ENCODE measurements around the gene MBD3. TPM values are rescaled to one million over a fixed set of nuclear protein-coding genes. Genes with fewer than 3 reads are reported as not detected.

Gene MBD3
- total RNA-seq, 1 donor from 2014 or later, result 71.9 TPM

DNA sequence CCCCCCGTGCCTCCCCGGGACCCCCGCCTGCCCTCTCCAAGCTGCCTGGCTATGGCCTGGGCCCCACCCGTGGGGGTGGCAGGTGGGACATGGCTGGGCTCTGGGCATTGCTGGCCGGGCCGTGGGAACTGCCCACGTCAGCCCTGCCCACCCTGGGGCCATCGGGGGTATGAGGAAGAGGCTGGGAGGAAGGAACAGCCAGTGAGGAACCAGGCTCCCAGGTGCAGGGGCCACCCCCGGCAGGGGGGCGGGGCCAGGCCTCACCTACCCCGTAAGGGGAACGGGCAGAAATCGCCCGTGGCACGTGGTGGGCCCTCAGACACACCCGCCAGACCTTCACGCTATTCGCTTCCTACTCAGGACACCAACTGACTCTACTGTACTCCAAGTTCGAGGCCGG, 37.3 kb upstream of the MBD3 start:
- no peak for TF ChIP-seq EZH2 (IDR thresholded peaks at IDR 0.05; ENCODE audit: insufficient read depth, low read length)
- TF ChIP-seq, protein P1, sequence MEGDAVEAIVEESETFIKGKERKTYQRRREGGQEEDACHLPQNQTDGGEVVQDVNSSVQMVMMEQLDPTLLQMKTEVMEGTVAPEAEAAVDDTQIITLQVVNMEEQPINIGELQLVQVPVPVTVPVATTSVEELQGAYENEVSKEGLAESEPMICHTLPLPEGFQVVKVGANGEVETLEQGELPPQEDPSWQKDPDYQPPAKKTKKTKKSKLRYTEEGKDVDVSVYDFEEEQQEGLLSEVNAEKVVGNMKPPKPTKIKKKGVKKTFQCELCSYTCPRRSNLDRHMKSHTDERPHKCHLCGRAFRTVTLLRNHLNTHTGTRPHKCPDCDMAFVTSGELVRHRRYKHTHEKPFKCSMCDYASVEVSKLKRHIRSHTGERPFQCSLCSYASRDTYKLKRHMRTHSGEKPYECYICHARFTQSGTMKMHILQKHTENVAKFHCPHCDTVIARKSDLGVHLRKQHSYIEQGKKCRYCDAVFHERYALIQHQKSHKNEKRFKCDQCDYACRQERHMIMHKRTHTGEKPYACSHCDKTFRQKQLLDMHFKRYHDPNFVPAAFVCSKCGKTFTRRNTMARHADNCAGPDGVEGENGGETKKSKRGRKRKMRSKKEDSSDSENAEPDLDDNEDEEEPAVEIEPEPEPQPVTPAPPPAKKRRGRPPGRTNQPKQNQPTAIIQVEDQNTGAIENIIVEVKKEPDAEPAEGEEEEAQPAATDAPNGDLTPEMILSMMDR (IDR thresholded peaks at IDR 0.05; ENCODE audit: insufficient read depth, low read depth, low read length), result no peak
- H3K4me1 ChIP-seq (ENCODE audit: insufficient read depth, low read length), result no peaks in the 10 kb centered on the region
- Mint-ChIP-seq H3K4me3 (ENCODE audit: unreplicated experiment) (no peak overlapping the region), H3K9me3 (ENCODE audit: unreplicated experiment) (no peaks in the 10 kb centered on the region), H3K4me1 (ENCODE audit: low read depth, unreplicated experiment) (no peaks in the 10 kb centered on the region), H3K27ac (ENCODE audit: unreplicated experiment) (no peak overlapping the region), H3K27me3 (ENCODE audit: low read depth, unreplicated experiment) (no peaks in the 10 kb centered on the region), H3K36me3 (ENCODE audit: low read depth, unreplicated experiment) (peaks cover 4% of the 10 kb centered on the region)
- H3K4me2 ChIP-seq (ENCODE audit: low read length), result no peak overlapping the region
- no peak overlapping the region for H2AFZ ChIP-seq (ENCODE audit: low read depth, low read length)
- H4K20me1 ChIP-seq (ENCODE audit: insufficient read depth, low read length), result peaks cover 62% of the 10 kb centered on the region
- no peak overlapping the region for H3K4me3 ChIP-seq (ENCODE audit: insufficient read depth, low read depth, low read length)
- no peaks in the 10 kb centered on the region for H3K36me3 ChIP-seq (ENCODE audit: insufficient read depth, low read length)
- FAIRE-seq (no peak), DNase-seq (ENCODE audit: low read depth) (no peak)
- H3K9me3 ChIP-seq (ENCODE audit: insufficient read depth, low read depth, low read length), result peaks cover 2% of the 10 kb centered on the region
- H3K9ac ChIP-seq (ENCODE audit: low read length), result no peak overlapping the region
- H3K79me2 ChIP-seq (ENCODE audit: insufficient read depth, low read length), result peaks cover 28% of the 10 kb centered on the region
- no peaks in the 10 kb centered on the region for H3K27me3 ChIP-seq (ENCODE audit: insufficient read depth, low read length)
- no peak overlapping the region for H3K27ac ChIP-seq (ENCODE audit: low read depth, low read length)

GRCh38 chr19:1629256-1629808, 36.7 kb upstream of the MBD3 start:
- Histone ChIP-seq H2AFZ (ENCODE audit: low read depth, low read length) (no peak overlapping the region), H3K4me3 (ENCODE audit: insufficient read depth, low read depth, low read length) (no peak overlapping the region), H3K36me3 (ENCODE audit: insufficient read depth, low read length) (no peaks in the 10 kb centered on the region), H3K9ac (ENCODE audit: low read length) (no peak overlapping the region), H4K20me1 (ENCODE audit: insufficient read depth, low read length) (peaks cover 60% of the 10 kb centered on the region), H3K9me3 (ENCODE audit: insufficient read depth, low read depth, low read length) (no peaks in the 10 kb centered on the region), H3K27me3 (ENCODE audit: insufficient read depth, low read length) (no peaks in the 10 kb centered on the region), H3K27ac (ENCODE audit: low read depth, low read length) (no peak overlapping the region), H3K79me2 (ENCODE audit: insufficient read depth, low read length) (peaks cover 21% of the 10 kb centered on the region), H3K4me1 (ENCODE audit: insufficient read depth, low read length) (no peaks in the 10 kb centered on the region), H3K4me2 (ENCODE audit: low read length) (no peak overlapping the region)
- Mint-ChIP-seq H3K9me3 (ENCODE audit: unreplicated experiment) (no peaks in the 10 kb centered on the region), H3K27me3 (ENCODE audit: low read depth, unreplicated experiment) (no peaks in the 10 kb centered on the region), H3K36me3 (ENCODE audit: low read depth, unreplicated experiment) (peaks cover 2% of the 10 kb centered on the region), H3K4me3 (ENCODE audit: unreplicated experiment) (no peak overlapping the region), H3K4me1 (ENCODE audit: low read depth, unreplicated experiment) (no peaks in the 10 kb centered on the region), H3K27ac (ENCODE audit: unreplicated experiment) (no peak overlapping the region)
- TF ChIP-seq, protein P1 (IDR thresholded peaks at IDR 0.05; ENCODE audit: insufficient read depth, low read depth, low read length), result no peak
- TF ChIP-seq EZH2 (IDR thresholded peaks at IDR 0.05; ENCODE audit: insufficient read depth, low read length), result no peak
- FAIRE-seq, result no peak
- DNase-seq (ENCODE audit: low read depth), result no peak

- Mint-ChIP-seq H3K27me3 (ENCODE audit: low read depth, unreplicated experiment) (no peaks in the 10 kb centered on the region), H3K4me1 (ENCODE audit: low read depth, unreplicated experiment) (peaks cover 1% of the 10 kb centered on the region), H3K9me3 (ENCODE audit: unreplicated experiment) (no peaks in the 10 kb centered on the region), H3K4me3 (ENCODE audit: unreplicated experiment) (no peak overlapping the region), H3K36me3 (ENCODE audit: low read depth, unreplicated experiment) (peaks cover 10% of the 10 kb centered on the region), H3K27ac (ENCODE audit: unreplicated experiment) (no peak overlapping the region)
- Histone ChIP-seq H3K4me3 (ENCODE audit: insufficient read depth, low read depth, low read length) (no peak overlapping the region), H2AFZ (ENCODE audit: low read depth, low read length) (no peak overlapping the region), H3K27ac (ENCODE audit: low read depth, low read length) (no peak overlapping the region), H3K27me3 (ENCODE audit: insufficient read depth, low read length) (no peaks in the 10 kb centered on the region), H3K4me1 (ENCODE audit: insufficient read depth, low read length) (no peaks in the 10 kb centered on the region), H3K9ac (ENCODE audit: low read length) (no peak overlapping the region), H3K4me2 (ENCODE audit: low read length) (no peak overlapping the region), H4K20me1 (ENCODE audit: insufficient read depth, low read length) (peaks cover 50% of the 10 kb centered on the region), H3K36me3 (ENCODE audit: insufficient read depth, low read length) (peaks cover 5% of the 10 kb centered on the region), H3K79me2 (ENCODE audit: insufficient read depth, low read length) (peaks cover 14% of the 10 kb centered on the region), H3K9me3 (ENCODE audit: insufficient read depth, low read depth, low read length) (no peaks in the 10 kb centered on the region)
- TF ChIP-seq, protein P1 (IDR thresholded peaks at IDR 0.05; ENCODE audit: insufficient read depth, low read depth, low read length), result no peak
- TF ChIP-seq EZH2 (IDR thresholded peaks at IDR 0.05; ENCODE audit: insufficient read depth, low read length), result no peak
- DNase-seq (ENCODE audit: low read depth), result no peak
- no peak for FAIRE-seq
Measured at GRCh38 chr19:1627194-1627593, 34.5 kb upstream of the MBD3 start.

Data from astrocyte (in vitro differentiated cells and primary cell).